GM12892 (cell line): ENCODE measurements around the gene NKAIN4.

Experiments
- POLR2A ChIP-seq: IDR thresholded peaks from 2 replicates; pipeline ENCODE4 v1.6.1; 2011; ENCODE audit warnings: low read depth, low read length, control low read depth
- POLR2AphosphoS5 ChIP-seq: IDR thresholded peaks from 2 replicates; pipeline ENCODE4 v1.6.1; 2011; ENCODE audit warnings: low read depth, low read length, control low read depth
- TAF1 ChIP-seq: IDR thresholded peaks from 2 replicates; pipeline ENCODE4 v1.6.1; 2011; ENCODE audit warnings: low read depth, mild to moderate bottlenecking, control low read depth, low read length, borderline replicate concordance

- TF ChIP-seq TAF1 = no peak
- TF ChIP-seq POLR2A = no peak
- no peak for TF ChIP-seq POLR2AphosphoS5
These were observed 14.8 kb downstream of the NKAIN4 start for GRCh38 chr20:63239431-63239830.
